HepG2 (cell line): Measurements from ENCODE around the gene ARMC2. TPM values are rescaled to one million over a fixed set of nuclear protein-coding genes. Genes with fewer than 3 reads are reported as not detected.

Experiments used
- ATF3 ChIP-seq: sonication (generic); formaldehyde crosslinking; IDR thresholded peaks from 2 replicates; pipeline ENCODE4 v1.4.0; 2020; ENCODE audit warnings: missing genetic modification reagents
- CEBPZ ChIP-seq: IDR thresholded peaks from 2 replicates; pipeline ENCODE4 v1.6.1; 2012; ENCODE audit warnings: low read length, improper control_type of control experiment
- FOXO4 ChIP-seq: sonication (generic); formaldehyde crosslinking; conservative IDR thresholded peaks from 2 replicates; pipeline ENCODE4 v1.8.1; 2023; ENCODE audit warnings: missing genetic modification reagents
- GTF2F1 ChIP-seq: fragments of 150-350 bp; IDR thresholded peaks from 2 replicates; pipeline ENCODE4 v1.6.1; 2014; ENCODE audit warnings: low read length
- HDAC1 ChIP-seq: sonication (generic); formaldehyde crosslinking; IDR thresholded peaks from 2 replicates; pipeline ENCODE4 v1.5.1; 2020; ENCODE audit warnings: mild to moderate bottlenecking, missing genetic modification reagents
- HMG20A ChIP-seq: IDR thresholded peaks from 2 replicates; pipeline ENCODE4 v1.6.1; 2016; ENCODE audit warnings: borderline replicate concordance
- HNRNPLL ChIP-seq: fragments of 200-400 bp; formaldehyde crosslinking; IDR thresholded peaks from 2 replicates; pipeline ENCODE4 v1.6.1; 2017; ENCODE audit warnings: mild to moderate bottlenecking, low read depth, low read length; ENCODE audit not compliant: poor library complexity, severe bottlenecking
- KDM5B ChIP-seq: sonication (generic); formaldehyde crosslinking; IDR thresholded peaks from 2 replicates; pipeline ENCODE4 v1.4.0; 2020; ENCODE audit warnings: missing genetic modification reagents, mild to moderate bottlenecking, borderline replicate concordance
- MBD4 ChIP-seq: IDR thresholded peaks from 2 replicates; pipeline ENCODE4 v1.6.1; 2012; ENCODE audit warnings: low read length, inconsistent platforms, borderline replicate concordance
- MXD4 ChIP-seq: IDR thresholded peaks from 2 replicates; pipeline ENCODE4 v1.6.1; 2016; ENCODE audit warnings: mild to moderate bottlenecking, missing biosample characterization, missing genetic modification reagents
- NFE2L2 ChIP-seq: fragments of 150-350 bp; IDR thresholded peaks from 2 replicates; pipeline ENCODE4 v1.6.1; 2014; ENCODE audit warnings: low read length
- NFYC ChIP-seq: IDR thresholded peaks from 2 replicates; pipeline ENCODE4 v1.6.1; 2016; ENCODE audit warnings: missing genetic modification reagents, missing compliant biosample characterization
- PAX8 ChIP-seq: sonication (generic); formaldehyde crosslinking; IDR thresholded peaks from 2 replicates; pipeline ENCODE4 v1.8.0; 2022; ENCODE audit warnings: mild to moderate bottlenecking, missing genetic modification reagents, borderline replicate concordance
- THRA ChIP-seq: sonication (generic); formaldehyde crosslinking; IDR thresholded peaks from 2 replicates; pipeline ENCODE4 v1.4.0; 2020; ENCODE audit warnings: missing genetic modification reagents, borderline replicate concordance
- TOE1 ChIP-seq: sonication (generic); formaldehyde crosslinking; IDR thresholded peaks from 2 replicates; pipeline ENCODE4 v1.4.0; 2020; ENCODE audit warnings: mild to moderate bottlenecking, missing genetic modification reagents
- ZMYM4 ChIP-seq: sonication (generic); formaldehyde crosslinking; IDR thresholded peaks from 2 replicates; pipeline ENCODE4 v1.8.1; 2023; ENCODE audit warnings: mild to moderate bottlenecking, missing genetic modification reagents
- ZNF275 ChIP-seq: sonication (generic); formaldehyde crosslinking; IDR thresholded peaks from 2 replicates; pipeline ENCODE4 v1.8.0; 2022; ENCODE audit warnings: missing genetic modification reagents, mild to moderate bottlenecking, inconsistent platforms, borderline replicate concordance
- ZNF317 ChIP-seq: sonication (generic); formaldehyde crosslinking; IDR thresholded peaks from 2 replicates; pipeline ENCODE4 v1.5.0; 2020; ENCODE audit warnings: mild to moderate bottlenecking, missing genetic modification reagents
- ZNF597 ChIP-seq: sonication (generic); formaldehyde crosslinking; IDR thresholded peaks from 2 replicates; pipeline ENCODE4 v1.5.0; 2020; ENCODE audit warnings: missing genetic modification reagents
- ZNF773 ChIP-seq: sonication (generic); formaldehyde crosslinking; IDR thresholded peaks from 2 replicates; pipeline ENCODE4 v1.4.0; 2020; ENCODE audit warnings: missing genetic modification reagents, borderline replicate concordance
- ZNF878 ChIP-seq: sonication (generic); formaldehyde crosslinking; IDR thresholded peaks from 2 replicates; pipeline ENCODE4 v1.8.1; 2023; ENCODE audit warnings: mild to moderate bottlenecking, missing genetic modification reagents, moderate library complexity
- polyA plus RNA-seq, 8 experiments: library from polyadenylated mRNA; depleted of rRNA in 3 of 8; stranded (reverse) in 7 of 8; unstranded in 1 of 8; fragments of >200 nt; fragmentation: Illumina TruSeq in 4 of 8; extraction: Trizol in 4 of 8; gene quantifications; 2 replicates each; pipeline versions ENCODE4 v1.2.1 to v1.2.3, GENCODE V29; 2011 to 2016; ENCODE audit warnings: low read depth in 4 of 8, missing spikeins in 1 of 8, mixed read lengths in 1 of 8; ENCODE audit not compliant: insufficient read depth in 1 of 8
- total RNA-seq, 5 experiments: library from RNA; depleted of rRNA; stranded (reverse); fragments of >200 nt; fragmentation: Illumina TruSeq; extraction: Trizol; gene quantifications; 2 replicates each; pipeline ENCODE4 v1.2.3, GENCODE V29; 2016; ENCODE audit warnings: low read depth in 1 of 5

The ARMC2 gene
- total and polyA plus RNA-seq, 2 of the 13 experiments (the other 11 are each of a cell fraction or from before 2014, with no cell fraction given), result 1.4 to 3.2 TPM

GRCh38 chr6:108848116-108848868, at the start of gene ARMC2 (continued):
- TF ChIP-seq ZNF773 (CRISPR knock-in tag), result no peak
- no peak for TF ChIP-seq HMG20A (CRISPR knock-in tag)
- TF ChIP-seq FOXO4 (CRISPR knock-in tag), result no peak
- no peak for TF ChIP-seq TOE1 (CRISPR knock-in tag)
- TF ChIP-seq CEBPZ, result no peak
- TF ChIP-seq ZNF878, result 0 out of 2 replicates have a peak, but pooled peaks have one; percentile 25
- TF ChIP-seq ATF3 (CRISPR knock-in tag), result no peak
- peak; percentile 75 for TF ChIP-seq HNRNPLL
- 0 out of 2 replicates have a peak, but pooled peaks have one; percentile 68 for TF ChIP-seq ZNF275 (CRISPR knock-in tag)
- peak; percentile 83; the same call in 1 of the 2 replicates for TF ChIP-seq MXD4 (CRISPR knock-in tag)
- TF ChIP-seq GTF2F1, result no peak
- TF ChIP-seq KDM5B, result peak; percentile 80; the same call in 1 of the 2 replicates
- TF ChIP-seq PAX8 (CRISPR knock-in tag), result peak; percentile 76; the same call in 1 of the 2 replicates
- TF ChIP-seq THRA (CRISPR knock-in tag), result 0 out of 2 replicates have a peak, but pooled peaks have one; percentile 25
- TF ChIP-seq NFE2L2, result no peak
- TF ChIP-seq NFYC, result no peak
- peak; percentile 33; the same call in 1 of the 2 replicates for TF ChIP-seq ZNF317
- TF ChIP-seq HDAC1, result peak; percentile 92; the same call in 1 of the 2 replicates
- no peak for TF ChIP-seq ZNF597 (CRISPR knock-in tag)
- no peak; the same call in 1 of the 2 replicates for TF ChIP-seq ZMYM4
- TF ChIP-seq MBD4, result no peak
